WI38 (cell line): ENCODE results near the gene GABARAPL1.
"Not testable (repeated sequence)": the region's sequence is repeated elsewhere in the genome, so short reads cannot be mapped to it uniquely, and the experiment has no call there.

Experiments
- H3K4me3 ChIP-seq: 2 replicates; pipeline ENCODE4 v1.5.1; 2011; ENCODE audit warnings: low read depth, mild to moderate bottlenecking, control low read depth, low read length
- CTCF ChIP-seq: IDR thresholded peaks from 2 replicates; pipeline ENCODE4 v1.5.1; 2012; ENCODE audit warnings: low read depth, mild to moderate bottlenecking, control low read depth, low read length

GABARAPL1 gene

DNA sequence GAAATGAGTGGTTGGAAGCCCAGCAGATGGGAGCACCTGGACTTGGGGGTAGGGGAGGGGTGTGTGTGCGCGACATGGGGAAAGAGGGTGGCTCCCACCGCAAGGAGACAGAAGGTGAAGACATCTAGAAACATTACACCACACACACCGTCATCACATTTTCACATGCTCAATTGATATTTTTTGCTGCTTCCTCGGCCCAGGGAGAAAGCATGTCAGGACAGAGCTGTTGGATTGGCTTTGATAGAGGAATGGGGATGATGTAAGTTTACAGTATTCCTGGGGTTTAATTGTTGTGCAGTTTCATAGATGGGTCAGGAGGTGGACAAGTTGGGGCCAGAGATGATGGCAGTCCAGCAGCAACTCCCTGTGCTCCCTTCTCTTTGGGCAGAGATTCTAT is 9.2 kb downstream of the GABARAPL1 start:
- H3K4me3 ChIP-seq = no peak overlapping the region
- TF ChIP-seq CTCF = no peak

DNA sequence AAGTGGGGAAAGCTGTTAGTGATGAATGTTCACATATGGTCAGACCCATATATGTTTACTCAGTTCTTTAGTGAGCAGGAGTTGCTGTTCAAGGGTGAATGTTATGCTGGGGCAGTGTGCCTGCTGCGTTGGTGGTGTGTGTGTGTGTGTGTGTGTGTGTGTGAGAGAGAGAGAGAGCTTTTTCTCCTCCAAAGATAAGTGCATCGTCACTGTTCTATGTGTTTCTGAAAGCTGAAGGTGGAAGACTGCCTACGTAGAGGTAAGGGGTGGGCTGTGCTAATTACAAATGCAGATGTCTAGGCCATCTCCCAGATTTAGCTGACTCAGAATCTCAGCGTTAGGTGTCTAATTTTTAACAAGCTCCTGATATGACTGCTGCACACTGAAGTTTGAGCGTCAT is 10.5 kb downstream of the GABARAPL1 start:
- no peak for TF ChIP-seq CTCF
- H3K4me3 ChIP-seq = no peak overlapping the region

DNA sequence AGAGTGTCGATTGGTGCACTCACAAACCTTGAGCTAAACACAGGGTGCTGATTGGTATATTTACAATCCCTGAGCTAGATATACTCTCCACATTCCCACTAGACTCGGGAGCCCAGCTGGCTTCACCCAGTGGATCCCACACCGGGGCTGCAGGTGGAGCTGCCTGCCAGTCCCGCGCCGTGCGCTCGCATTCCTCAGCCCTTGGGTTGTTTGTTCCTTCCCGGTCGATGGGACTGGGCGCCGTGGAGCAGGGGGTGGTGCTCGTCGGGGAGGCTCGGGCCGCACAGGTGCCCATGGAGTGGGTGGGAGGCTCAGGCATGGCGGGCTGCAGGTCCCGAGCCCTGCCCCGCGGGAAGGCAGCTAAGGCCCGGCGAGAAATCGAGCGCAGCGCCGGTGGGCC is 12.7 kb downstream of the GABARAPL1 start:
- H3K4me3 ChIP-seq = not testable (repeated sequence)

DNA sequence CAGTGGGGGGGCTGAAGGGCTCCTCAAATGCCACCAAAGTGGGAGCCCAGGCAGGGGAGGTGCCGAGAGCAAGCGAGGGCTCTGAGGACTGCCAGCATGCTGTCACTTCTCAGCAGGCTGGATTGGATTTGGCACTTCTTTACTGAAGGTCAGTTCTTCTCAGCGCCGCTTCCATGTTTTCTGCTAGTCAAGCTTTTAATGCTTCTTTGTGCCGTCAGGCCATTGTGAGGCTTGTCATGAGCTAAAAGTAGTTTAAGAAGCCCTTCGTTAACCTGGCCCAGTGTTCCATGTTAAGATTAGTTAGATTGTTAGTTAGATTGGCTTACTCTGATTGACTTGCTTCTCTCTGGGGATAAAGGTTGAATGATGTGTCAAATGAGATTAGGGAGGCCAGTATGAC is 13.4 kb downstream of the GABARAPL1 start:
- TF ChIP-seq CTCF = no peak
- no peak overlapping the region for H3K4me3 ChIP-seq

GRCh38 chr12:10226731-10227130 is 14.1 kb downstream of the GABARAPL1 start:
- TF ChIP-seq CTCF = no peak
- H3K4me3 ChIP-seq = no peak overlapping the region

DNA sequence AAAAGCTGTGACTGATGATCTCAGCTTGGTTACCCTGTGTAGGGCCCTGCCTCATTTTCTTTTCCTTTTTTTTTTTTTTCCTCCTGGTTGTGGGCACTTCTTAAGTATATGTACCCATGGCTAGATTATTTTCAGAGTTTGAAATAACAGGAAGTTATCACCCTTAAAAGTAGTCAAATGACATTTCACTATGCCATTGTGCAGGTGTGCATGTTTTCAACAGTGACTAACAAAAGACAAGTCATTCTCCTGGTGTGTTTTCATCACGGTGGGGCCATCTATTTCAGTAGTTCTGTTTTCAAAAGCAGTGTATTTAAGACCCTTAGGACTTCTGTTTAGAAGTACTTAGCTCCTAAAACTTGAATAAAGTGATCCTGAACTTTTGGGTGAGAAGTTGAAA is 15.0 kb downstream of the GABARAPL1 start:
- H3K4me3 ChIP-seq = no peak overlapping the region
- TF ChIP-seq CTCF = no peak

- no peak overlapping the region for H3K4me3 ChIP-seq
These were observed 21.9 kb downstream of the GABARAPL1 start for GRCh38 chr12:10234562-10234961.

More at GRCh38 chr12:10234562-10234961, 21.9 kb downstream of the GABARAPL1 start:
- TF ChIP-seq CTCF = no peak
